Trophoblast cell (in vitro differentiated cells and primary cell): ENCODE measurements around the gene CCL25.

Source experiments
- DNase-seq, 2 donors: peaks; one replicate each; pipeline ENCODE4 v3.0.0-alpha.2; 2016
- H2AFZ ChIP-seq: 2 replicates; pipeline ENCODE4 v1.6.1; 2013; ENCODE audit warnings: low read length, moderate library complexity, mild to moderate bottlenecking; ENCODE audit not compliant: insufficient read depth, poor library complexity
- H2AK5ac ChIP-seq: 2 replicates; pipeline ENCODE4 v1.6.1; 2013; ENCODE audit warnings: mild to moderate bottlenecking, low read length
- H2BK120ac ChIP-seq: 2 replicates; pipeline ENCODE4 v1.6.1; 2013; ENCODE audit warnings: low read length, mild to moderate bottlenecking, moderate library complexity; ENCODE audit not compliant: insufficient read depth, poor library complexity
- H2BK12ac ChIP-seq: 2 replicates; pipeline ENCODE4 v1.6.1; 2013; ENCODE audit warnings: mild to moderate bottlenecking, low read length, moderate library complexity
- H2BK5ac ChIP-seq: 2 replicates; pipeline ENCODE4 v1.6.1; 2013; ENCODE audit warnings: low read length, low read depth, moderate library complexity, mild to moderate bottlenecking; ENCODE audit not compliant: poor library complexity
- H3K14ac ChIP-seq: 2 replicates; pipeline ENCODE4 v1.6.1; 2013; ENCODE audit warnings: mild to moderate bottlenecking, low read length
- H3K18ac ChIP-seq: 2 replicates; pipeline ENCODE4 v1.6.1; 2013; ENCODE audit warnings: mild to moderate bottlenecking, low read length
- H3K23ac ChIP-seq: 2 replicates; pipeline ENCODE4 v1.6.1; 2013; ENCODE audit warnings: low read length
- H3K27ac ChIP-seq: 2 replicates; pipeline ENCODE4 v1.5.1; 2013; ENCODE audit warnings: low read depth, mild to moderate bottlenecking, inconsistent platforms, low read length, moderate library complexity
- H3K27me3 ChIP-seq: 2 replicates; pipeline ENCODE4 v1.6.1; 2013; ENCODE audit warnings: inconsistent platforms, mild to moderate bottlenecking, low read length, moderate library complexity; ENCODE audit not compliant: insufficient read depth
- H3K36me3 ChIP-seq, 2 experiments: 1 replicate in 1 of 2; 2 replicates in 1 of 2; pipeline ENCODE4 v1.6.1; 2013; ENCODE audit warnings: low read length in 2 of 2, mild to moderate bottlenecking in 2 of 2, moderate library complexity in 1 of 2; ENCODE audit not compliant: insufficient read depth in 2 of 2, control insufficient read depth in 1 of 2
- H3K4ac ChIP-seq: 2 replicates; pipeline ENCODE4 v1.6.1; 2013; ENCODE audit warnings: low read depth, mild to moderate bottlenecking, low read length, moderate library complexity
- H3K4me1 ChIP-seq, 2 experiments: 1 replicate in 1 of 2; 2 replicates in 1 of 2; pipeline ENCODE4 v1.6.1; 2013; ENCODE audit warnings: low read length in 2 of 2, mild to moderate bottlenecking in 2 of 2, moderate library complexity in 1 of 2; ENCODE audit not compliant: insufficient read depth in 2 of 2, control insufficient read depth in 1 of 2
- H3K4me2 ChIP-seq: 2 replicates; pipeline ENCODE4 v1.6.1; 2013; ENCODE audit warnings: inconsistent platforms, mild to moderate bottlenecking, low read length, moderate library complexity
- H3K4me3 ChIP-seq: 2 replicates; pipeline ENCODE4 v1.5.1; 2013; ENCODE audit warnings: mild to moderate bottlenecking, low read depth, low read length, inconsistent platforms
- H3K79me1 ChIP-seq: one replicate; pipeline ENCODE4 v1.6.1; 2013; ENCODE audit warnings: low read length
- H3K79me2 ChIP-seq: 2 replicates; pipeline ENCODE4 v1.6.1; 2013; ENCODE audit warnings: low read length, mild to moderate bottlenecking; ENCODE audit not compliant: control insufficient read depth, insufficient read depth, poor library complexity
- H3K9ac ChIP-seq: 2 replicates; pipeline ENCODE4 v1.6.1; 2013; ENCODE audit warnings: mild to moderate bottlenecking, low read length
- H3K9me3 ChIP-seq: 2 replicates; pipeline ENCODE4 v1.6.1; 2013; ENCODE audit warnings: low read depth, mild to moderate bottlenecking, control low read depth, inconsistent platforms, low read length; ENCODE audit not compliant: insufficient read depth
- H4K12ac ChIP-seq: 2 replicates; pipeline ENCODE4 v1.6.1; 2013; ENCODE audit warnings: low read depth, mild to moderate bottlenecking, low read length, moderate library complexity
- H4K8ac ChIP-seq: 2 replicates; pipeline ENCODE4 v1.6.1; 2013; ENCODE audit warnings: low read depth, mild to moderate bottlenecking, low read length, moderate library complexity
- H4K91ac ChIP-seq: one replicate; pipeline ENCODE4 v1.6.1; 2013; ENCODE audit warnings: low read depth, mild to moderate bottlenecking, low read length, moderate library complexity
- WGBS: extraction: QIAGEN DNeasy Blood & Tissue Kit; methylation state at CpG from one replicate; pipeline ENCODE4 v1.1.7; 2013; ENCODE audit warnings: missing lambda C conversion rate; ENCODE audit not compliant: insufficient read length, insufficient coverage; ENCODE audit errors: extremely low coverage; 5-methylcytosine and 5-hydroxymethylcytosine counted together

Gene CCL25

DNA sequence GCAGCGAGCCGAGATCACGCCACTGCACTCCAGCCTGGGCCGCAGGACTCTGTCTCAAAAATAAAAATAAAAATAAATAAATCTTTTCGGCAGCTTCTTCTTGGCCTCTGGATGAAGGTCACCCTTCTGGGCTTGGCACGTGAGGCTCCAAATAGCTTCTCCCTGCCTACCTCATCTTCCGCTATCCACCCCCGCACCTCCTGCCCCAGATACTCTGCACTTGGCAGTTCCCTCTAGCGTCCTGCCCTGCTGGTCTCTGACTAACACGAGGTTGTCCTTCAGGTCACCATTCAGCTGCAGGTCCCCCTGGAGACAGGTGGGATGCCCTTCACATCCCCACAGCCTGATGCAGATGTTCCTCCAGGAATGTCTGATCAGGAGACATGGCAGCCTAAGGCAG, 8.5 kb upstream of the CCL25 start:
- Histone ChIP-seq H2AK5ac (no peak overlapping the region), H3K18ac (no peak overlapping the region), H3K9me3 (peaks cover 3% of the 10 kb centered on the region), H3K27ac (no peak overlapping the region), H2BK5ac (no peak overlapping the region), H3K36me3 (no peaks in the 10 kb centered on the region), H2BK12ac (no peak overlapping the region), H4K8ac (no peak overlapping the region), H2BK120ac (no peak overlapping the region), H3K4me3 (peak overlapping the region; percentile 37), H3K79me2 (no peaks in the 10 kb centered on the region), H3K27me3 (no peaks in the 10 kb centered on the region), H4K12ac (no peak overlapping the region), H3K23ac (no peak overlapping the region), H3K79me1 (no peaks in the 10 kb centered on the region), H3K4me2 (no peak overlapping the region), H3K14ac (no peak overlapping the region), H4K91ac (no peak overlapping the region), H3K4me1 (no peaks in the 10 kb centered on the region), H3K9ac (no peak overlapping the region), H3K4ac (no peak overlapping the region), H2AFZ (no peak overlapping the region)
- no CpG with 5 or more reads among the region's 10 CpGs for WGBS
- DNase-seq = no peak

- H2AFZ ChIP-seq = no peak overlapping the region
- no peak overlapping the region for H2BK120ac ChIP-seq
Observed at GRCh38 chr19:8045872-8046568, 6.5 kb upstream of the CCL25 start.

GRCh38 chr19:8046569-8047165, 5.9 kb upstream of the CCL25 start:
- no peak overlapping the region for H2AK5ac ChIP-seq
- H3K36me3 ChIP-seq = no peaks in the 10 kb centered on the region
- H3K4ac ChIP-seq = no peak overlapping the region
- H2AFZ ChIP-seq = no peak overlapping the region
- no peak overlapping the region for H3K9ac ChIP-seq
- H2BK5ac ChIP-seq = no peak overlapping the region
- H3K79me1 ChIP-seq = no peaks in the 10 kb centered on the region
- H4K8ac ChIP-seq = no peak overlapping the region
- H2BK120ac ChIP-seq = no peak overlapping the region
- H3K4me1 ChIP-seq = peaks cover 3 to 5% of the 10 kb centered on the region in 2 experiments
- H3K23ac ChIP-seq = no peak overlapping the region
- no peak overlapping the region for H3K4me2 ChIP-seq
- H3K79me2 ChIP-seq = peaks cover 2% of the 10 kb centered on the region
- H3K14ac ChIP-seq = no peak overlapping the region
- no peak for DNase-seq
- no peak overlapping the region for H2BK12ac ChIP-seq
- H4K12ac ChIP-seq = no peak overlapping the region
- H3K27ac ChIP-seq = no peak overlapping the region
- no peak overlapping the region for H4K91ac ChIP-seq
- WGBS = no CpG with 5 or more reads among the region's 3 CpGs
- no peak overlapping the region for H3K18ac ChIP-seq
- peaks cover 5% of the 10 kb centered on the region for H3K9me3 ChIP-seq
- no peaks in the 10 kb centered on the region for H3K27me3 ChIP-seq
- no peak overlapping the region for H3K4me3 ChIP-seq

More at GRCh38 chr19:8045872-8046568, 6.5 kb upstream of the CCL25 start:
- no peak overlapping the region for H3K4ac ChIP-seq
- H3K79me1 ChIP-seq = no peaks in the 10 kb centered on the region
- no peak overlapping the region for H3K18ac ChIP-seq
- peaks cover 2% of the 10 kb centered on the region for H3K79me2 ChIP-seq
- H3K4me2 ChIP-seq = no peak overlapping the region
- H4K12ac ChIP-seq = no peak overlapping the region
- peaks cover 5% of the 10 kb centered on the region for H3K9me3 ChIP-seq
- H3K4me3 ChIP-seq = no peak overlapping the region
- no peak overlapping the region for H2AK5ac ChIP-seq
- peaks cover 3 to 5% of the 10 kb centered on the region in 2 experiments for H3K4me1 ChIP-seq
- H4K91ac ChIP-seq = no peak overlapping the region
- H3K27me3 ChIP-seq = no peaks in the 10 kb centered on the region
- H3K23ac ChIP-seq = no peak overlapping the region
- H3K9ac ChIP-seq = no peak overlapping the region
- WGBS = no CpG with 5 or more reads among the region's 10 CpGs
- no peak overlapping the region for H2BK12ac ChIP-seq
- H3K14ac ChIP-seq = no peak overlapping the region
- DNase-seq = peak; percentile 68 to 73
- H4K8ac ChIP-seq = no peak overlapping the region
- H2BK5ac ChIP-seq = no peak overlapping the region
- H3K36me3 ChIP-seq = no peaks in the 10 kb centered on the region
- no peak overlapping the region for H3K27ac ChIP-seq

- H3K36me3 ChIP-seq = no peaks in the 10 kb centered on the region
- H3K9me3 ChIP-seq = peaks cover 3% of the 10 kb centered on the region
- H3K27me3 ChIP-seq = no peaks in the 10 kb centered on the region
- WGBS = no CpG with 5 or more reads among the region's 49 CpGs
- H3K4me3 ChIP-seq = peak overlapping the region; percentile 26
- peak; percentile 99 for DNase-seq
- H4K91ac ChIP-seq = no peak overlapping the region
- no peak overlapping the region for H3K4ac ChIP-seq
- H3K4me2 ChIP-seq = peak overlapping the region; percentile 50
- peaks cover 3 to 5% of the 10 kb centered on the region in 2 experiments for H3K4me1 ChIP-seq
- no peaks in the 10 kb centered on the region for H3K79me1 ChIP-seq
- H3K18ac ChIP-seq = peak overlapping the region; percentile 22
- H4K12ac ChIP-seq = no peak overlapping the region
- H3K79me2 ChIP-seq = peaks cover 2% of the 10 kb centered on the region
- peak overlapping the region; percentile 31 for H4K8ac ChIP-seq
- H3K23ac ChIP-seq = no peak overlapping the region
- H2BK12ac ChIP-seq = no peak overlapping the region
- H3K9ac ChIP-seq = no peak overlapping the region
- no peak overlapping the region for H3K14ac ChIP-seq
- peak overlapping the region; percentile 77 for H2AFZ ChIP-seq
- H2BK120ac ChIP-seq = no peak overlapping the region
- peak overlapping the region; percentile 8 for H2BK5ac ChIP-seq
- H3K27ac ChIP-seq = no peak overlapping the region
- no peak overlapping the region for H2AK5ac ChIP-seq
Observed at GRCh38 chr19:8050274-8051096, 2.1 kb upstream of the CCL25 start.
